K562 (cell line): ENCODE results near the gene HSPB2. TPM values are rescaled to one million over a fixed set of nuclear protein-coding genes. Genes with fewer than 3 reads are reported as not detected.

Experiments
- ATAC-seq: fragments of 200-7000 bp; cut with Tn5 transposase; 3 replicates; pipeline ENCODE4 v1.9.1; 2020; ENCODE audit warnings: moderate library complexity
- BruUV-seq: library from RNA; stranded (reverse); fragments of 400-500 nt; replicated peaks from 2 replicates; lab custom pipeline; 2021; lab: Mats Ljungman, UMichigan
- CTCF ChIA-PET: fragments of 300-600 bp; formaldehyde crosslinking; extraction: SDS; loops from one replicate; lab custom pipeline; 2021; ENCODE audit warnings: low intra/inter-chr PET ratio; lab: Yijun Ruan, JAX
- POLR2A ChIA-PET: fragments of 300-600, 350-650 bp; sonication (Branson Sonifier 250); formaldehyde crosslinking; extraction: SDS; loops from one replicate; lab custom pipeline; 2021; ENCODE audit warnings: antibody characterized with exemption, inconsistent platforms; lab: Yijun Ruan, JAX
- DNase-seq, 4 experiments: peaks; one replicate each; pipeline versions ENCODE4 v3.0.0 to v3.0.0-alpha.2; 2011 to 2018; ENCODE audit warnings: low spot score in 3 of 4, mixed read lengths in 3 of 4; ENCODE audit errors: extremely low read depth in 1 of 4
- FAIRE-seq: peaks from 2 replicates; lab custom pipeline; 2011; peaks lifted over from hg19 to GRCh38; lab: Jason Lieb, UNC
- H2AFZ ChIP-seq: 2 replicates; pipeline ENCODE4 v1.6.0; 2011; ENCODE audit warnings: low read depth, low read length, control low read depth, inconsistent platforms
- H3K27ac ChIP-seq: fragments of 200-600 bp; 3 replicates; pipeline ENCODE4 v1.8.0; 2011; ENCODE audit warnings: low read depth, mild to moderate bottlenecking, control low read depth, inconsistent platforms, low read length, moderate library complexity, mixed read lengths; ENCODE audit errors: extremely low read depth
- H3K27me3 ChIP-seq, 2 experiments: fragments of 300-600 bp in 1 of 2; 2 replicates in 1 of 2; 3 replicates in 1 of 2; pipeline versions ENCODE4 v1.6.0 to v1.8.0; 2011; ENCODE audit warnings: inconsistent platforms in 2 of 2, low read length in 2 of 2, mild to moderate bottlenecking in 1 of 2, mixed read lengths in 1 of 2, moderate library complexity in 1 of 2; ENCODE audit not compliant: control insufficient read depth in 2 of 2, insufficient read depth in 2 of 2
- H3K36me3 ChIP-seq: fragments of 300-600 bp; 3 replicates; pipeline ENCODE4 v1.8.0; 2011; ENCODE audit warnings: mild to moderate bottlenecking, low read length, inconsistent platforms; ENCODE audit not compliant: control insufficient read depth, insufficient read depth
- H3K4me1 ChIP-seq, 2 experiments: fragments of 200-600 bp in 1 of 2; replicated peaks in 1 of 2; 2 replicates in 1 of 2; 3 replicates in 1 of 2; pipeline versions ENCODE4 v1.5.1 to v1.8.0; 2011; ENCODE audit warnings: inconsistent platforms in 2 of 2, low read length in 2 of 2, mild to moderate bottlenecking in 1 of 2, mixed read lengths in 1 of 2, moderate library complexity in 1 of 2; ENCODE audit not compliant: control insufficient read depth in 2 of 2, insufficient read depth in 2 of 2
- H3K4me2 ChIP-seq: 2 replicates; pipeline ENCODE4 v1.6.1; 2011; ENCODE audit warnings: low read length, control low read depth, inconsistent platforms, mixed read lengths; ENCODE audit not compliant: insufficient read depth
- H3K4me3 ChIP-seq: fragments of 200-600 bp; sonication (generic), shearing (Covaris generic); 2 replicates; pipeline ENCODE4 v1.5.1; 2016; ENCODE audit warnings: control low read depth, inconsistent platforms
- H3K79me2 ChIP-seq: fragments of 200-600 bp; 3 replicates; pipeline ENCODE4 v1.8.0; 2011; ENCODE audit warnings: low read length, inconsistent platforms; ENCODE audit not compliant: control insufficient read depth, insufficient read depth
- H3K9ac ChIP-seq, 2 experiments: 2 replicates each; pipeline versions ENCODE4 v1.6.0 to v1.6.1; 2011; ENCODE audit warnings: low read depth in 2 of 2, low read length in 2 of 2, control low read depth in 1 of 2, inconsistent platforms in 1 of 2, mild to moderate bottlenecking in 1 of 2, mixed read lengths in 1 of 2; ENCODE audit not compliant: insufficient read depth in 1 of 2
- H3K9me1 ChIP-seq: one replicate; pipeline ENCODE4 v1.6.0; 2011; ENCODE audit warnings: inconsistent platforms, mild to moderate bottlenecking, low read length, moderate library complexity; ENCODE audit not compliant: control insufficient read depth, insufficient read depth
- H3K9me3 ChIP-seq: replicated peaks from 2 replicates; pipeline ENCODE4 v1.5.1; 2011; ENCODE audit warnings: low read depth, low read length, inconsistent platforms; ENCODE audit not compliant: control insufficient read depth, insufficient read depth
- H4K20me1 ChIP-seq: replicated peaks from 2 replicates; pipeline ENCODE4 v1.6.1; 2011; ENCODE audit warnings: low read length, inconsistent platforms, mixed read lengths; ENCODE audit not compliant: control insufficient read depth, insufficient read depth
- ARNT ChIP-seq, 2 experiments: fragments of 450-650 bp; IDR thresholded peaks; 2 replicates each; pipeline ENCODE4 v1.6.1; 2016; ENCODE audit warnings: mild to moderate bottlenecking in 1 of 2
- CC2D1A ChIP-seq: fragments of 450-650 bp; IDR thresholded peaks from 2 replicates; pipeline ENCODE4 v1.6.1; 2017; ENCODE audit warnings: mild to moderate bottlenecking
- COPS2 ChIP-seq: fragments of 450-650 bp; conservative IDR thresholded peaks from 2 replicates; pipeline ENCODE4 v1.6.1; 2016; ENCODE audit warnings: mild to moderate bottlenecking, moderate library complexity
- DDX20 ChIP-seq: fragments of 450-650 bp; IDR thresholded peaks from 2 replicates; pipeline ENCODE4 v1.6.1; 2016; ENCODE audit warnings: missing genetic modification characterization, low read depth, mild to moderate bottlenecking, missing compliant biosample characterization, moderate library complexity
- DEAF1 ChIP-seq: fragments of 450-650 bp; formaldehyde crosslinking; IDR thresholded peaks from 2 replicates; pipeline ENCODE4 v1.4.0; 2020; ENCODE audit warnings: mild to moderate bottlenecking, moderate library complexity
- ELF4 ChIP-seq: fragments of 450-650 bp; formaldehyde crosslinking; IDR thresholded peaks from 2 replicates; pipeline ENCODE4 v1.4.0; 2022; ENCODE audit warnings: missing genetic modification characterization
- HDAC2 ChIP-seq: fragments of 450-650 bp; IDR thresholded peaks from 2 replicates; pipeline ENCODE4 v1.6.1; 2016; ENCODE audit warnings: mild to moderate bottlenecking
- HDGF ChIP-seq: fragments of 450-650 bp; IDR thresholded peaks from 2 replicates; pipeline ENCODE4 v1.6.1; 2016
- MAFG ChIP-seq: fragments of 450-650 bp; conservative IDR thresholded peaks from 2 replicates; pipeline ENCODE4 v1.6.1; 2016; ENCODE audit warnings: missing genetic modification characterization, missing compliant biosample characterization
- NBN ChIP-seq: fragments of 450-650 bp; IDR thresholded peaks from 2 replicates; pipeline ENCODE4 v1.6.1; 2016; ENCODE audit warnings: low read depth, mild to moderate bottlenecking
- NFYB ChIP-seq: IDR thresholded peaks from 2 replicates; pipeline ENCODE4 v1.6.1; 2011; ENCODE audit warnings: mild to moderate bottlenecking, moderate library complexity; ENCODE audit not compliant: insufficient read length; ENCODE audit errors: extremely low read depth
- POLR2AphosphoS2 ChIP-seq: IDR thresholded peaks from 2 replicates; pipeline ENCODE4 v1.6.1; 2012; ENCODE audit warnings: low read length, improper control_type of control experiment
- RBM25 ChIP-seq: fragments of 200-400 bp; formaldehyde crosslinking; IDR thresholded peaks from 2 replicates; pipeline ENCODE4 v1.6.1; 2018; ENCODE audit warnings: low read length, low read depth, moderate library complexity; ENCODE audit not compliant: severe bottlenecking
- SMARCA5 ChIP-seq: fragments of 450-650 bp; IDR thresholded peaks from 2 replicates; pipeline ENCODE4 v1.6.1; 2016
- STAT5B ChIP-seq: fragments of 250-450 bp; sonication (Bioruptor Pico); IDR thresholded peaks from 2 replicates; pipeline ENCODE4 v1.8.0; 2021; ENCODE audit warnings: mild to moderate bottlenecking, inconsistent platforms
- TCF3 ChIP-seq: sonication (generic); formaldehyde crosslinking; IDR thresholded peaks from 2 replicates; pipeline ENCODE4 v1.4.0; 2020; ENCODE audit warnings: mild to moderate bottlenecking, missing genetic modification reagents
- in situ Hi-C: fragments of 300-500 bp; cut with MboI; formaldehyde crosslinking; loops from 4 replicates; pipeline ENCODE4 v1.15.0; 2018; ENCODE audit warnings: inconsistent platforms, mixed read lengths
- intact Hi-C: fragments of 100-400 bp; cut with micrococcal nuclease; formaldehyde crosslinking; loops from 2 replicates; pipeline ENCODE4 v1.14.2; 2022
- polyA plus RNA-seq, 8 experiments: library from polyadenylated mRNA; depleted of rRNA in 4 of 8; stranded (reverse) in 5 of 8; unstranded in 3 of 8; fragments of >200 nt; fragmentation: Nextera tagmentation in 2 of 8; fragmentation: Illumina TruSeq in 1 of 8; extraction: Ambion mirVana in 2 of 8; extraction: Trizol in 1 of 8; gene quantifications; 2 replicates each; pipeline versions ENCODE4 v1.2.1 to v1.2.3, GENCODE V29; 2011 to 2014; ENCODE audit warnings: inconsistent platforms in 1 of 8, missing spikeins in 1 of 8
- total RNA-seq, 7 experiments: library from RNA; depleted of rRNA in 6 of 7; stranded (reverse); fragments of >200 nt in 6 of 7; fragmentation: Illumina TruSeq in 2 of 7; extraction: Trizol in 2 of 7; gene quantifications; 2 replicates each; pipeline versions ENCODE4 v1.2.1 to v1.2.3, GENCODE V29; 2011 to 2021; ENCODE audit warnings: low replicate concordance in 1 of 7
- TF ChIP-seq, protein P1 (sequence below): fragments of 200-800 bp; sonication (Bioruptor generic); IDR thresholded peaks from 2 replicates; pipeline ENCODE4 v1.6.1; 2017; ENCODE audit warnings: missing genetic modification characterization, missing compliant biosample characterization
- TF ChIP-seq, protein P2 (sequence below): fragments of 450-650 bp; IDR thresholded peaks from 2 replicates; pipeline ENCODE4 v1.6.1; 2016

Gene HSPB2
- total and polyA plus RNA-seq, 9 of the 15 experiments (the other 6 are each of a cell fraction or from before 2014, with no cell fraction given) = 0.06 to 0.35 (median 0.11) TPM; not detected in 5

- Histone ChIP-seq H3K9me1 (no peaks in the 10 kb centered on the region), H3K36me3 (peaks cover 32% of the 10 kb centered on the region), H3K9me3 (no peaks in the 10 kb centered on the region), H2AFZ (peak overlapping the region; percentile 93), H3K4me1 (peaks cover 3 to 4% of the 10 kb centered on the region in 2 experiments; a peak in 2 of 5 replicates), H3K4me3 (peak overlapping the region; percentile 83), H3K9ac (peak overlapping the region; percentile 75 to 94; a peak in 3 of 4 replicates), H3K27me3 (no peaks in the 10 kb centered on the region), H3K4me2 (peak overlapping the region; percentile 91), H3K79me2 (peaks cover 10% of the 10 kb centered on the region; the same call in 2 of the 3 replicates), H3K27ac (peak overlapping the region; percentile 71), H4K20me1 (no peaks in the 10 kb centered on the region)
- in situ Hi-C loops = no loop called here
- FAIRE-seq (no peak), ATAC-seq (peak; percentile 4; the same call in 2 of the 3 replicates), DNase-seq (no peak)
- ChIA-PET POLR2A (interaction anchor here (0.6 to 2.7 kb wide), 10 partner anchors 9 to 277 kb away, joined by 3 to 18 read pairs (median 4); no protein-coding TSS in a partner anchor), CTCF (no interaction called here)
- intact Hi-C loops = no loop called here
- BruUV-seq = TSS peak; percentile 35
- 0 out of 2 replicates have a peak, but pooled peaks have one; percentile 37 for TF ChIP-seq ELF4 (CRISPR knock-in tag)
- no peak for TF ChIP-seq COPS2
- no peak for TF ChIP-seq DDX20 (tag)
- TF ChIP-seq STAT5B (CRISPR knock-in tag) = no peak
- no peak for TF ChIP-seq MAFG (tag)
- TF ChIP-seq, protein P1, sequence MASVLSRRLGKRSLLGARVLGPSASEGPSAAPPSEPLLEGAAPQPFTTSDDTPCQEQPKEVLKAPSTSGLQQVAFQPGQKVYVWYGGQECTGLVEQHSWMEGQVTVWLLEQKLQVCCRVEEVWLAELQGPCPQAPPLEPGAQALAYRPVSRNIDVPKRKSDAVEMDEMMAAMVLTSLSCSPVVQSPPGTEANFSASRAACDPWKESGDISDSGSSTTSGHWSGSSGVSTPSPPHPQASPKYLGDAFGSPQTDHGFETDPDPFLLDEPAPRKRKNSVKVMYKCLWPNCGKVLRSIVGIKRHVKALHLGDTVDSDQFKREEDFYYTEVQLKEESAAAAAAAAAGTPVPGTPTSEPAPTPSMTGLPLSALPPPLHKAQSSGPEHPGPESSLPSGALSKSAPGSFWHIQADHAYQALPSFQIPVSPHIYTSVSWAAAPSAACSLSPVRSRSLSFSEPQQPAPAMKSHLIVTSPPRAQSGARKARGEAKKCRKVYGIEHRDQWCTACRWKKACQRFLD = no peak
- TF ChIP-seq CC2D1A = no peak
- TF ChIP-seq NBN = peak; percentile 67; the same call in 1 of the 2 replicates
- 0 out of 2 replicates have a peak, but pooled peaks have one; percentile 45 for TF ChIP-seq SMARCA5
- TF ChIP-seq TCF3 (CRISPR knock-in tag) = no peak
- TF ChIP-seq POLR2AphosphoS2 = no peak
- TF ChIP-seq DEAF1 = 0 out of 2 replicates have a peak, but pooled peaks have one; percentile 14
- 0 out of 2 replicates have a peak, but pooled peaks have one; percentile 46 for TF ChIP-seq HDAC2
- TF ChIP-seq RBM25 = peak; percentile 92
- TF ChIP-seq, protein P2, sequence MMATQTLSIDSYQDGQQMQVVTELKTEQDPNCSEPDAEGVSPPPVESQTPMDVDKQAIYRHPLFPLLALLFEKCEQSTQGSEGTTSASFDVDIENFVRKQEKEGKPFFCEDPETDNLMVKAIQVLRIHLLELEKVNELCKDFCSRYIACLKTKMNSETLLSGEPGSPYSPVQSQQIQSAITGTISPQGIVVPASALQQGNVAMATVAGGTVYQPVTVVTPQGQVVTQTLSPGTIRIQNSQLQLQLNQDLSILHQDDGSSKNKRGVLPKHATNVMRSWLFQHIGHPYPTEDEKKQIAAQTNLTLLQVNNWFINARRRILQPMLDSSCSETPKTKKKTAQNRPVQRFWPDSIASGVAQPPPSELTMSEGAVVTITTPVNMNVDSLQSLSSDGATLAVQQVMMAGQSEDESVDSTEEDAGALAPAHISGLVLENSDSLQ = peak; percentile 64
- TF ChIP-seq HDGF = peak; percentile 61; the same call in 1 of the 2 replicates
- 0 out of 4 replicates have a peak, but pooled peaks of 1 of the 2 experiments have one; percentile 58 for TF ChIP-seq ARNT (IDR thresholded peaks at IDR 0.05)
- no peak for TF ChIP-seq NFYB
Measured at GRCh38 chr11:111870522-111870885, 42.0 kb upstream of the HSPB2 start.
